Measurements from ENCODE around the gene MICA.

The MICA gene

DNA sequence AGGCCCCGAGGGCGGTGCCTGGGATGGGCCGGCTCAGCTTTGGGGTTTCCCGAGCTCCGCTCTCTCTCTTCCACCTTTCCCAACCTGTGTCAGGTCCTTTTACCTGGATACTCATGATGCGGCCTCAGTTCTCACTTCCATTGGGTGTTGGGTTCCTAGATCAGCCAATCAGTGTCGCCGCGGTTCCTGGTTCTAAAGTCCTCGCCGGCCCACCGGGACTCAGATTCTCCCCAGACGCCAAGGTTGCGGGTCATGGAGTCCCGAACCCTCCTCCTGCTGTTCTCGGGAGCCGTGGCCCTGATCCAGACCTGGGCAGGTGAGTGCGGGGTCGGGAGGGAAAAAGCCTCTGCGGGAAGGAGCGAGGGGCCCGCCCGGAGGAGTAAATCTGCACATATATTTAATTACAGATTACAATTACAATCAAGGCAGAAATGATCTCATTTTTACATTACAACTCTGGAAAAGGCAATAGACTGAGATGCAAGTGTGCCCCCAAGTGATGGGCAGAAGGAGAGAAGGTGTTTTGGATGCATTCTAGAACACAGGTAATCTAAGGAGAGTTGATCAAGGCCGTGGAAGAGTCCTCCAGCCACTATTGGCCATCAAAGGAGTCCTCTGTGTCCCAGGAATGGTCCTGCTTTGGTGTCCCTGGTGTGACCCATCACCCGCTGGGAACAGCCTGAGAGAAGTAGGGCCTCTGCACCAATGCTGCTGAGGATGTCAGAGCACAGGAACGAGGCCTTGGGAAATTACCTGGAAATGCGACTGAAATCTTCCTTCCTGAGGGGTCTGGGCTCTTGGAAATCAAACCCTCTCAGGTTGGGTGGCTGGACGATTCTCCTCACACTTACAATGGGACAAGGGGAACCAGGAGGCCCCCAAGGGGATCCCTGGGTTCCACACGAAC, 59.8 kb downstream of the MICA start:
- peak; percentile 82 for DNase-seq

DNA sequence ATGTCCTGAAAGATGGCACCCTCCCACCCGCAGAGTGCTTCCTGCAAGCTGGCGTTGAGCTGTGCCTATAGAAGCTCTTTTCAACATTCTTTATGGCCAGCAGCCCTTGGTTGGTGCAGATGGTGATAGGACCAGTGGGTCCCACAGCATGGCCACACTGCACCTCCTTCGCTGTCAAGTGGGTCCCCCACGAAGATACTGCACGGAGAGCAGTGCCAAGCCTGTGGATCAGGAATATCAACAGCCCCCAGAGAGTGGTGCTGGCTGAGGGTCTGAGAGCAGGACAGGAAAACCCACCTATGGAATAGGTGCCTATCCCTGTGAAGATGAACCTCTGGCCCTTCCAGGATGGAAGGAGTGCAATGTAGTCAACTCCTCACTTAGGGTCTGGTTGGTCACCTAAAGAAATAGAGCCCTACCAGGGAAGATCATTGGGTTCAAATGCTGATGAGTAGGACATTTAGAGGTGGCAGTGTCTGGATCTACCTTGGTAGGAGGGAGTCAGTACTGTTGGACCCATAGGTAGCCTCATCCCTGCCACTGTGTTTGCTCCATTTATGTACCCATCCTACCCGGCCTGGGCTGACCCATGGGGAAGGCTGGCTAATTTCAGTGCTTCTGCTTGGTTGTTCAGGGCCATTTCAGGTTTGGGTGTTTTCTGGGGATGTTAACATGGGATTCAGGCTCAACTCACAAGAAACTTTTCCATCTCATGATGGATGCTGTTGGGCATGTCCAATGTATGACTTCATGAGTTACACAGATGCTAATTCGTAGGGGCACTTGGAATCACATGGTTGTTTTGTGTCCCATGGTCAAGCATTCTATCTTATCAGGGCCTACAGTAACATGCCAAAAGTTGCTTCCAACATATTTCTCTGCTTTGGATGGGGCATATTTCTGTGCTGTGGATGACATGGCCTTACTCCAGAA, 61.1 kb downstream of the MICA start:
- DNase-seq: no peak
